HG03108 (cell line): ENCODE measurements around the gene NAALADL2.
A peak's percentile ranks its signal among the peaks of the same experiment; 100 is the strongest.
"Not testable (repeated sequence)": the region's sequence is repeated elsewhere in the genome, so short reads cannot be mapped to it uniquely, and the experiment has no call there.

Experiments
- ATAC-seq: cut with Tn5 transposase; IDR thresholded peaks from one replicate; pipeline ENCODE4 v1.9.1; 2021; ENCODE audit warnings: moderate library complexity; ENCODE audit not compliant: unreplicated experiment

Gene NAALADL2

DNA sequence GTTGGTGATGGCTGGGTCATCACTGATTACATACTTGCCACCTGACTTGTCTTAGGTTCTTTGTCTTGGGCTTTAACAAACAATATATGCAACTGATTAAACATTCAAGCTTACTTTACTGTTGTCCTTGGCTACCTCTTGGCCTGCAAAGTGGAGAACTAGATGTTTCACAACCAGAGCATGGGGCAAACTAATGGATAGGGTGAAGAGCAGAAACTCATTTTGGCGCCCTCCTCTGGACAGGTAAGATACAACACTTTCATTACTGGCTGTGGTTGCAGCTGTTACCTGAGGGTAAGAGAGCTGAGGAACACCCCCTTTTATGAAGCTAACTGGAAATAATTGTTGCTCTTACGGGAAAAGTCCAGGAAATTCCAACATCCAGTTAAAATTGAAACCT, 262.1 kb downstream of the NAALADL2 start:
- ATAC-seq: no peak

DNA sequence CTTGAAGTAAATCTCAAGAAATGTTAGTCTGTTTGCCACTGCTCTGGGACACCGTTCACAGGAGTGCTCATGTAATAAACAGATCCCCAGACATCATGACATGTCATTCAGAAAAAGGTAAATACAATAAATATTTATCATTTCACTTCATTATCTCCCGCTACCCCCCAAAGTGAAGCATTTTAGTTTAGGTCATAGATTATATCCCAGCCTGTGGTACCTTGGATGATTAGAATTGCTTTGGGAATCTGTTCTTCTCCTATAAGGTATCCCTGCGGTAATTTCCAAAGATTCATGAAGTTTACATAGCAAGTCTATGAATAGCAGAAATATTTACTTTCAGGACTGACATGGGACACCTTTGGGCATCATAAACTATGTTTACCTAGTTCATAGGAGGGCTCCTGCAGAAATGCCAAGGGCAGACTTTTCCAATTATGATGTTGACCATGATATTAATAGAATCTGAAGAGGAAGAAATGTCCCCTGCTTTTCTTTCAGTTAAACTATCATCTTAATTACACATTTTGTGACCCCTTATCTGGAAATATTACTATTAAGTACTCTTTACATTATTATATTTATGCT, 268.0 kb downstream of the NAALADL2 start:
- no peak for ATAC-seq

DNA sequence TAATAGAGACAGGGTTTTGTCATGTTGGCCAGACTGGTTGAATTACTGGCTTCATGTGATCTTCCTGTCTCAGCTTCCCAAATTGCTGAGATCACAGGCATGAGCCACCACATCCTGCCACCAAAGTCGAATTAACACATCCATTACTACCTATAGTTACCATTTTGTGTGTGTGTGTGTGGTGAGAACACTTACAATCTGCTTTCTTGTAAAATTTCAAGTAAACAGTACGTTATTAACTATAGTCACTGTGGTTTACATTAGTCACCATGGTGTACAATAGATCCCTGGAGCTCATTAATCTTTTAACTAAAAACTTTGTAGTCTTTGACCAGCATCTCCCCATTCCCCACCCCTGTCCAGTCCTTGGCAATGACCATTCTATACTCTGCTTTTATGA, 270.0 kb downstream of the NAALADL2 start:
- ATAC-seq: no peak

DNA sequence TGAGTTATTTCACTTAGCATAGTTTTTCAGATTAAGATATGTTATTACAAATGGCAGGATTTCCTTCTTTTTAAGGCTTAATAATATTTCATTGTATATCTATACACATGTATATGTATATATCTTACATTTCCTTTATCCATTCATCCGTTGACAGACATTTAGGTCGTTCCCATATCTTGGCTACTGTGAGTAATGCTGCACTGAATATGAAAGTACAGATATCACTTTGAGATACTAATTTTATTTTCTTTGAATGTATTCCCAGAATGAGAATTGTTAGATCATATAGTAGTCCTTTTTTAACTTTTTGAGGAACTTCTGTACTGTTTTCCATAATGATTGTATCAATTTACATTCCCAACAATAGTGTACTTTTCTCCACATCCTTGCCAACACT, 270.4 kb downstream of the NAALADL2 start:
- ATAC-seq: no peak

DNA sequence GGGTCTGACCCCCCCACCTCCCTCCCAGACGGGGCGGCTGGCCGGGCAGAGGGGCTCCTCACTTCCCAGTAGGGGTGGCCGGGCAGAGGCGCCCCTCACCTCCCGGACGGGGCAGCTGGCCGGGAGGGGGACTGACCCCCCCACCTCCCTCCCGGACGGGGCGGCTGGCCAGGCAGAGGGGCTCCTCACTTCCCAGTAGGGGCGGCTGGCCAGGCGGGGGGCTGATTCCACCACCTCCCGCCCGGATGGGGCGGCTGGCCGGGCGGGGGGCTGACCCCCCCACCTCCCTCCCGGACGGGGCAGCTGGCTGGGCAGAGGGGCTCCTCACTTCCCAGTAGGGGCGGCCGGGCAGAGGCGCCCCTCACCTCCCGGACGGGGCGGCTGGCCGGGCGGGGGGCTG, 272.7 kb downstream of the NAALADL2 start:
- not testable (repeated sequence) for ATAC-seq

DNA sequence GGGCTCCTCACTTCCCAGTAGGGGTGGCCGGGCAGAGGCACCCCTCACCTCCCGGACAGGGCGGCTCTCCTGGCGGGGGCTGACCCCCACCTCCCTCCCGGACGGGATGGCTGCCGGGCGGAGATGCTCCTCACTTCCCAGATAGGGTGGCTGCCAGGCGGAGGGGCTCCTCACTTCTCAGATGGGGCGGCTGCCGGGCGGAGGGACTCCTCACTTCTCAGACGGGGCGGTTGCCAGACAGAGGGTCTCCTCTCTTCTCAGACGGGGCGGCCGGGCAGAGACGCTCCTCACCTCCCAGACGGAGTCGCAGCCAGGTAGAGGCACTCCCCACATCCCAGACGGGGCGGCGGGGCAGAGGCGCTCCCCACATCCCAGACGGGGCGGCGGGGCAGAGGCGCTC, 273.6 kb downstream of the NAALADL2 start:
- not testable (repeated sequence) for ATAC-seq

DNA sequence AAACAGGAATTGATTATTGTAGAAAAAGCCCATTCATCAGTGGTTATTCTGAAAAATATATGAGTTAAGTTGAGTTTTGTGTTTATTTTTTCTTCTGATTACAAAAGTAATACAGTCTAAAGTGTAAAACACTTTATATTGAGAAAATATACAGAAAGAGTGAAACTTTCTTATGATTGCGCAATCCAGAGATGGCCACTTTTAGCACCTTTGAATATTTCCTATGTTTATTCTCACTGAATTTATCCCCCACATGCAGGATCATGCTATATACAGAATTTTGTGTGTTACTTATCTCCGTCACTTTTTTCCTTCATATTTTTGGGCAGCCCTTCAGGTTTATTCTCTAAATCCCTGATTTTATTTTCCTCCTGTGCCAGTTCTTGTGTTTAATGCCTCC, 285.2 kb downstream of the NAALADL2 start:
- no peak for ATAC-seq

DNA sequence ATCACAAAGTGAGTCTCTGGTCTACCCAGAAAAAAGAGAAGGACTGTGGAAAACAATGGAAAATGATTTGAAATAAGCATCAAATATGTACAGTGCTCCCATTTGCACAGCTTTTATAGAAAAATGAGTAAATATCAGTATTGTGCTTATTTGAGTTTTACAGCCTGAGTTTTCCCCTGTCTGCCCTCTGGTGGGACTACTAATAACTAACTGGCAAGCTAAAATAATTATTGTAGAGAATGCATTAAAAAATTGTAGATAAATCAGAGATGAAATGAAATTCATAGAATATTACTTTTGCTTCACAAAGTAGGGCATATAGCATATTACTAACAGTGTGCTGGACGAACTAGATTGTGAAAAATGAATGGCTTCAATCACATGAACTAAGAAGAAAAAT, 287.1 kb downstream of the NAALADL2 start:
- ATAC-seq: no peak

DNA sequence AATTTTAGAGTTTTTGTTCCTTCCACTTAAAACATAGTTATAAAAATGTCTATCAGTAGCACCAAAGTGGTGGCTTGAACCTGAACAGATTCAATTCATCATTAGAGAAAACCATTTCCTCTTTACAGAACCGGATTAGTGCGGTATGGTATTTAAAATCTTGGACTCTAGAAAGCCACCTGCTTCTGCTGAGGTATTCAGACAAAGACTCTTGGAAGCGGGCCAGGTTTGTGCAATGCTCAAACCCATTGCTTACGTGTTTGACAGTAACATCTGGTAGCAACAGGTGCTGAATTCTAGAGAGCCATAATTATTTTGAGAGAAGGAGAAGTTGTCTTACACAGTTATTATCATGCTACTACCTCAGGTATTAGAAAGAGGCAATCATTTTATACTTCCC, 290.5 kb downstream of the NAALADL2 start:
- peak; percentile 62 for ATAC-seq

DNA sequence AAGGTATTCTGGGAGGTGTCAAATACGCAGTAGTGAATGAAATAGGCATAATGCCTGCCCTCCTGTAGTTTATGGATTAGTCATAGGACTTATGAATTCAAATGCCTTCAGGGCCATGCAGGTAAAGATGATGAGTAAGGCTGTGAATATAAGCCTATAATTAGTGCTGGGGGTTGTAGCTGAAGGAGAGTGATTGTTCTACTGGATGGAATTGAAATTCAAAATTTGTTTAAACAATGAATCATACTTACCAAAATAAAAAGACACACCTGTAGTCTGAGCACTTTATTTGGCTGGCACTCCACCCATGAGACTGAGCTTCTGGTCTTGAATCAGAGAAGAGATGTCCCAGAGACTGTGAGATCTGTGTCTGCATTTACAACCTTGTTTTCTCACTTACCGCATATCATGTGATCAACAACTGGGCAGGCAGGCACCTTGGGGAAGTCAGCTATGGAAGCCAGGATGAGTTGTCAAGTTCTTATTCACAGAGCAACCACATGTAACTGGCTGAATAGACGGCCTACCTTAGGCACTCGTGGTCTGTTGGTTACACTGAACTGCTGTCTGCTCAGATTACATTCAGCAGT, 291.8 kb downstream of the NAALADL2 start:
- ATAC-seq: no peak

DNA sequence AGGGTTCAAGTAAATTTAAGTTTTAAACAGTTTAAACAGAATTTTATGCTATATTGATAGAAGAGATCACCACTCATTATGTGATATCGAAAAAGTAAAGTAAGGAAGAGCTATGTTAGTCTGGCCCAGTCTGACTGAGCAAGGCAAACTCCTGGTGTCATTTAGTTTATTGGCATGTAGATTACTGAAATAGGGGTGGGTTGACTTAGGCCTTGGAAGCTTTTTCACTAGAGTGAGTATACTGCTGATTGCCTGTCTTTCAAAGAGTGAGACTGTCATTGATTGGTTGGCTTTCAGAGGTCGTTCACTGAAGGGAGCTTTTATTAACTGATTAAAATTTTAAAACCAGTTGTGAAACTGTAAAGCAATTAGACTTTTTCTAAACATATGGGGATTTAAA, 294.5 kb downstream of the NAALADL2 start:
- no peak for ATAC-seq

DNA sequence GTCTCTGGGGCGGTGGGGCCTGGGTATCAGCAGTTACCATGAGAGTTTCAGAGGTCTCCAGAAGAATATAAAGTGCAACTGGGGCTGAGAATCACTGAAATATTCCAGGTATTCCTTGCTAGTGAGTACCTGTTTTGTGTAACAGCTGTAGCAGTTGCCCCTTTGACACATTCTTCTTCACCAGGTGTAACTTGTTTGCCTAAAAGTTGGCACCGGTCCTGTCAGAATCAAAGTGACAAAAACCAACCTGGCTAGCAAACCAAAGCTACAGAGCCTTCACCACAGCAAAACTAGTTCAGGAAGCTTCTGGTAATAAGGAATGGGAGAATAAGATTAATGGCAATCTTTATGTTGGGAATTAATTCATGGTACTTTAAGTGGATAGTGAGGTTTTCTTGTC, 296.0 kb downstream of the NAALADL2 start:
- ATAC-seq: no peak

DNA sequence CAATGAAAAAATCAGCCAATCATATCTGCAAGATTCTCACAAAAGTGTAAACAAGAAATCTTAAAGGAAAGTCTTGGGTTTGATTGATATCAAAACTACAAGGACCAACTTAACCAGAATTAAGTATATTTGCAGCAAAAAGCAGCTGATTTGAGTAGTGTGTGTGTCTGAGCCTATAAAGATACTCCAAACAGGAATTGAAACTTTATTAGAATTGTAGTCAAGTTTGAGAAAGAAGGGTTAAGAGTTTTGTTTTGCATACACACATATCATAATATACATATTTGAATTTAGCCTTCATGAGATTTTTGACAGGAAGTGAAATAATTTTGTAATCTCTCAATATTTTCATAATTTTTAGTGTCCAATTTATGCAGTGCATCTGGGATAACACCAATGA, 300.1 kb downstream of the NAALADL2 start:
- ATAC-seq: no peak

DNA sequence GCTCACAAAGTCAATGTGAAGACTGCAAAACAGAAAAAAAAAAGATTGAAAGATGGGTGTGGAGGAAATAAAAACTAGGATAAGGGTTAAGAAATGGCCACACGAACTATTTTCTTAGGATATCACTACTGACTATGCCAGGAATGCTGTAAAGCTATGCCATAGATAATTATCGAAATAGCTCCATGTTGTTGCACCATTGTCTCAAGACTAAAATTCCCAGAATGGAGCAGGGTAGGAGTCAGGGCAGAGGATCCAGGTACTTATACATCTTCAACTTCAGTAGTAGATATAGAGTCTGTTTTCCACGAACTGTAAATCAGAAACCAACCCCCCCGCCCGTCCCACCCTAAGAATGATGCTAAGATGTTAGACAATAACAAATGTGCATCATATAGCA, 302.2 kb downstream of the NAALADL2 start:
- no peak for ATAC-seq

DNA sequence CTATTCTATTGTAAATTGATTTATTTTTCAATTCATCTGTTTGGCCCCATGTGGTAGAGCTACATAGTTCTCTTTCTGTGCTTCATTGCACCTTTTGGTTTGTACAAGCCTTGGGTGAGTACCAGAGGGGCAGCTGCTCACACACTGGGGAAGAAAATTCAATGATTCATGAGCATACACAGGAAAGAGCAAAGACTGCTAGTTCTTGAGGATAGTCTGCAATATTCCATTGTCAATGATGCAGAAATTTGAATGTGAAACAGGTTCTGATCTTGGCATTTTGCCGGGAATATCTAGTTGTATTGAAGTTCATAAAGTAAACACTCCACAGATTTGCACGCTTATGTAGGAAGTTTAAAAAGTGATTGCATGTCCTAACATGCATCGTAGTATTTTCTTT, 304.6 kb downstream of the NAALADL2 start:
- no peak for ATAC-seq

DNA sequence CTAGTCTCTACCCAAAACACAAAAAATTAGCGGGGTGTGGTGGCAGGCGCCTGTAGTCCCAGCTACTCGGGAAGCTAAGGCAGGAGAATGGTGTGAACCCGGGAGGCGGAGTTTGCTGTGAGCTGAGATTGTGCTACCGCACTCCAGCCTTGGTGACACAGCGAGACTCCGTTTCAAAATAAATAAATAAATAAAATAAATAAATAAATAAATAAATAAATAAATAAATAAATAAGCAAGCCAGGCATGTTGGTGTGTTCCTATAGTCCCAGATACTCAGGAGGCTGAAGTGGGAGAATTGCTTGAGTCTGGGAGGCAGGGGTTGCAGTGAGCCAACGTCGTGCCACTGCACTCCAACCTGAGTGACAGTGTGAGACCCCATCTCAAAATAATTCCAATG, 314.0 kb downstream of the NAALADL2 start:
- ATAC-seq: not testable (repeated sequence)

DNA sequence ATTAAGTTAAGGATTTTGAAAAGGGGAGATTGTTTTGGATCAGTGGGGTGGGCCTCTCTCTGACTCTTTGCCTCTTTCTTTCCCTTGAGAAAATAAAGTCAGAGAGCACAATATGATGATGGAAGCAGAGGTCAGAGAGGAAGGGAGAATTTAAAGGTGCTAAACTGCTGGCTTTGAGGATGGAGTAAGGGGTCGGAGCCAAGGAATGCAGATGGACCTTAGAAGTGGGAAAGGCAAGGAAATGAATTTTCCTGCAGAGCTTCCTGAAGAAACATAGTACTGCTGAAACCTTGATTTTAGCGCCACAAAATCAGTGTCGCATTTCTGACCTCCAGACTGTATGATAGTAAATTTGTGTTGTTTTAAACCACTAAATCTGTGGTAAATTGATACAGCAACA, 317.4 kb downstream of the NAALADL2 start:
- no peak for ATAC-seq

DNA sequence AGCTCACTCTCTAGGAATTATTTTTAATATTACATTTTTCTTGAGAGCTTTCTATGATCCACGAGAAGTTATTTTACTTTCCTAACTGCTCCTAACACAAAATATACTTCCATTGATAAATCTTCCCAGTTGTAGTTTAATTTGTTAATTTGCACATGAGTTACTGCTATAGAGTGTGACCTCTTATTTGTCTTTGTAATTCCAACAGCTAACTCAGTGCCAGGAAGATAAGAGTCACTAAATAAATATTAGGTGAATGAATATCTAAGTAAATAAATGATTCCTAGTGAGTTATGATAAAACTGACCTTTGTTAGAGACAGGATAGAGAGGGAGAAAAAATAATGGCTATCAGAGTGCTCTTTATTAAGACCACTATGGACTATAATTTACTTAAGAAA, 319.9 kb downstream of the NAALADL2 start:
- ATAC-seq: no peak

DNA sequence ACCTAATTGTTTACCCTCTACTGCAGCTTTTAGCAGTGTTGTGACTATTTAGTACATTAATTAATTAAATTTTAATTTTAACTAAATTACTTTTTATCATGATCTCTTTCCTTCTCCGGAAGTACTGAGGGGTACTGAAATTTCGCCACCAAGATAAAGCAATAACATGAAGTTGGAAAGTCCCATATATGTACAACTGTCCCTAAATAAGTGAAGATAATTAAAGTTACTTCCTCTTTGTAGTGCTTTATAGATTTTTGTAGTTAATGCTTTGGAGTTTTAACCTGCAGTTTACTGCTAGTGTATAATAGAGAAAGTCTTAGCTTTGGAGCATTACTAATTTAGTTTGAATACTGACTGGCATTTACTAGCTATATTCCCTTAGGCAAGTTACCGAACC, 325.3 kb downstream of the NAALADL2 start:
- no peak for ATAC-seq

DNA sequence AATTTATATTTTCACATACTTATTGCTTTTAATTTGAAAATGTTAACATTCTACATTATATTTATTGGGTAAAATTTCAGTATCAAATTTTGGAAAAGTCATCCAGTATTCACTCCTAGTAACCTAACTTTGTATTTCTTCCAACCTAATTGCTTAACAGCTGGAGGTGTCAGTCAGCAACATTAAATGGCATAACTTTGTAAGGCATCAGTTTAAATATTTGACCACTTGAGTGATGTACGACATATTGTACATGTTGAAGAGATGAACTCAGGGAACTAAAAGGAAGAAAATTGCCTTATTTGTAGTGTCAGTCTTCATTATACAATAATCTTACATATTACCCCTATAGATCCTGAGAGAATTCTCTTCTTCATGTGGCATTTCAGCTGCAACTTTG, 326.8 kb downstream of the NAALADL2 start:
- no peak for ATAC-seq

DNA sequence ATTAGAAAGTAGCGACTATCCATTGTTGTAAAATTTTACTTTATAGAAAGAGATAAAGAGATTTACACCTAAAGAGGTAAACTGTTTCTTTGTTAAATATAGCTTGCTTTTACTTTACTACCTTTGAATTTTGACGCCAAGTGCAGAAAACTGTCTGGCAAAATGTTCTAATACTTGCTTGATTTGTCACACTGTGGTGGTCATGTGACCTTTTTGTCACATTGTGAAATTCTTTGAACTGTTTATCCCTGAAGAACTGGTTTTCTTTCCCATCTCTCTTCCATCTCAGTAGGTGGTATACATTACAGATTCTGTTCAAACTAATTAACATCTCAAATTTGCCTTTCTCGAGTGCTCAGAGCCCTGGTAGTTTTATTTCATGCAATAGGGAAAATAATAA, 327.4 kb downstream of the NAALADL2 start:
- ATAC-seq: no peak

DNA sequence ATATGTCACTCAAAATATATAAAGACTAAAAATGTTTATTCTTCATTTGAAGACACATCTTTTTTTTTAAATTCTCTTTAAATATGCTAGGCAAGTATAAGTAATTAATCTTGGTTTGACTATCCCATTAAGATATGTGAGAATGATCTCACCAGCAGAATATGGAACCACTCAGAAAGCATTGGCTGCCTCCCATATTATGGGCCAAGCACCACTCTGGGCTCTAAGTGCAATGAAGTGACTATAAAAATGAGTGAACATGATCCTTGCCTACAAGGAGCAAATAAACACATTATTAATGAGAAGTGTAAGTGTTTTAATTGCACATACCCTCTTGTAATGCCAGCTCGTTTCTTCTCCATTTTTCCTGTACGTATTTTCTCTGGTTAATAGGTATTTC, 328.5 kb downstream of the NAALADL2 start:
- ATAC-seq: no peak

DNA sequence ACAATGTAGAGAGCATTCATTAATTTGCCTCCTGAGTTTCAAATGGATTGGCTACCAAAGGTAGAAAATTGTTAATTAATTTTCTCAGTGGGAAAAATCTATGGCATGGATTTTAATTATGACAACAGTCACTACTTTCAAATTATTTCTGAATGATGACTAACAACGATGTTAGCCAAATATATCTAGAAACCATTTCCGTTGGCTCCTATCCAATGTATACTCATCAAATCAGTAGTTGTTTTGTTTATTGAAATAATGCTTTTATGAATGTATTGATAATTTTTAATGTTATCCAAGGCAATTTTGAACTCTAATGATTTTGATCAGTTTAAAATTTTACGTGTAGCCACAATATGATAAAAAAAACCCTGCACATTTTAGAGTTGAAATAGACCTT, 333.4 kb downstream of the NAALADL2 start:
- no peak for ATAC-seq
